GM12872 (cell line): ENCODE results near the gene GIT2.
A peak's percentile ranks its signal among the peaks of the same experiment; 100 is the strongest.

Experiments used
- TF ChIP-seq, protein P1 (sequence below): IDR thresholded peaks from 3 replicates; pipeline ENCODE4 v1.5.1; 2011; ENCODE audit warnings: low read depth, mild to moderate bottlenecking, low read length, moderate library complexity; ENCODE audit not compliant: insufficient read depth

GIT2 gene

GRCh38 chr12:109931143-109931542 lies 65.0 kb downstream of the GIT2 start:
- TF ChIP-seq, protein P1, sequence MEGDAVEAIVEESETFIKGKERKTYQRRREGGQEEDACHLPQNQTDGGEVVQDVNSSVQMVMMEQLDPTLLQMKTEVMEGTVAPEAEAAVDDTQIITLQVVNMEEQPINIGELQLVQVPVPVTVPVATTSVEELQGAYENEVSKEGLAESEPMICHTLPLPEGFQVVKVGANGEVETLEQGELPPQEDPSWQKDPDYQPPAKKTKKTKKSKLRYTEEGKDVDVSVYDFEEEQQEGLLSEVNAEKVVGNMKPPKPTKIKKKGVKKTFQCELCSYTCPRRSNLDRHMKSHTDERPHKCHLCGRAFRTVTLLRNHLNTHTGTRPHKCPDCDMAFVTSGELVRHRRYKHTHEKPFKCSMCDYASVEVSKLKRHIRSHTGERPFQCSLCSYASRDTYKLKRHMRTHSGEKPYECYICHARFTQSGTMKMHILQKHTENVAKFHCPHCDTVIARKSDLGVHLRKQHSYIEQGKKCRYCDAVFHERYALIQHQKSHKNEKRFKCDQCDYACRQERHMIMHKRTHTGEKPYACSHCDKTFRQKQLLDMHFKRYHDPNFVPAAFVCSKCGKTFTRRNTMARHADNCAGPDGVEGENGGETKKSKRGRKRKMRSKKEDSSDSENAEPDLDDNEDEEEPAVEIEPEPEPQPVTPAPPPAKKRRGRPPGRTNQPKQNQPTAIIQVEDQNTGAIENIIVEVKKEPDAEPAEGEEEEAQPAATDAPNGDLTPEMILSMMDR = no peak

GRCh38 chr12:109930028-109930800 lies 66.0 kb downstream of the GIT2 start:
- TF ChIP-seq, protein P1 = no peak

DNA sequence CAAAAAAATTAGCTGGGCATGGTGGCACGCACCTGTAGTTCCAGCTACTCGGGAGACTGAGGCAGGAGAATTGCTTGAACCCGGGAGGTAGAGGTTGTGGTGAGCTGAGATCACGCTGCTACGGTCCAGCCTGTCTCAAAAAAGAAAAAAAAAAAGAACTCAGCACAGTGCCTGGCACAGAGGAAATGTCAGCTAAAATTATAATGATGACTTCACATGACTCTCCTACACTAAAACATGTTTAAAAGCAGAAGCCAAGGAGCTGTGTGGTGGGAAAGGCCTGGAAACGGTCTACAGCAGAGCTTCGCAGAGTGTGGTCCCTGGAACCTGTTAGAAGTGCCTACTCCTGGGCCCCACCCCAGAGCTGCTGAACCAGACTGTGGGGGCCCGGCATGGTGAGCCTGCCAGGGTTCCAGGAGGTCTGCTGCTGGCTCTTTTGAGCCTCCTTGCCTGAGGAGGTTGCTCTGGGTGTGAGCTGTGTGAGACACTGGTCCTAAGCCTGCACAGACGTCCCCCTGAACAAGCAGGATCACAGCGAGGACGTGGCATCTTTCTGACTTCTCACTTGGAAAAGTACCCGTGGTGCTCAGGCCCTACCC lies 68.0 kb downstream of the GIT2 start:
- TF ChIP-seq, protein P1 = no peak

DNA sequence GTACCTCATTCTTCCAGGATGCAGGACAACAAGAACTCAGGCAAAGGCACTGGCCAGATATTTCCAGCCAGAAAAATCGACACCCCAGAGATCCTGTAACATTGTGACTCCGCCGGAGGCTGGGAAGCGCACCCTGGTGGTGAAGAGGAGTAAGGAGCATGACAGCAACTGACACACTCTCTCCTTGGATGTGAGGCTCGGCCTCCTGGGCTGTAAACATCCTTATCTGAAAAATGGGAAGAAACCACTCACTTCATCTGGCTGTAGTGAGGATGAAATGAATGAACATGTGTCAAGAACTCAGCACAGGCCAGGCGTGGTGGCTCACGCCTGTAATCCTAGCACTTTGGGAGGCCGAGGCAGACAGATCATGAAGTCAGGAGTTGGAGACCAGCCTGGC lies 68.5 kb downstream of the GIT2 start:
- TF ChIP-seq, protein P1 = peak; percentile 77

- TF ChIP-seq, protein P1 = no peak
These were observed 69.5 kb downstream of the GIT2 start for GRCh38 chr12:109926488-109927210.

DNA sequence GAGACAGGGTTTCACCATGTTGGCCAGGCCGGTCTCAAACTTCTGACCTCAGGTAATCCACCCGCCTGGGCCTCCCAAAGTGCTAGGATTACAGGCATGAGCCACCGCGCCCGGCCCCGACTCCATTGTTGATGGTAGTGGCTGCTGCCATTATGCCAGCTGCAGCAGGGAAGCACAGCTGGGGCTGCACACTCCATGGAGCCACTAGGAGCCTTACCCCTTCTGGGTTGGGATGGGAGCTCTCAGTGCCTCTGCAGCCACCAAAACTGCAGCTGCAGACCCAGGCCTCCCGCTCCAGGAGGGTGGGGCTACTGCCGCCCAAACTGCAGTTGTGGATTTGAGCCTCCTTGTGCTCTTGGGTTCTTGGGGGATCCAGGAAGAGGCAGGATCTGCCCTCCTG lies 70.2 kb downstream of the GIT2 start:
- TF ChIP-seq, protein P1 = no peak

DNA sequence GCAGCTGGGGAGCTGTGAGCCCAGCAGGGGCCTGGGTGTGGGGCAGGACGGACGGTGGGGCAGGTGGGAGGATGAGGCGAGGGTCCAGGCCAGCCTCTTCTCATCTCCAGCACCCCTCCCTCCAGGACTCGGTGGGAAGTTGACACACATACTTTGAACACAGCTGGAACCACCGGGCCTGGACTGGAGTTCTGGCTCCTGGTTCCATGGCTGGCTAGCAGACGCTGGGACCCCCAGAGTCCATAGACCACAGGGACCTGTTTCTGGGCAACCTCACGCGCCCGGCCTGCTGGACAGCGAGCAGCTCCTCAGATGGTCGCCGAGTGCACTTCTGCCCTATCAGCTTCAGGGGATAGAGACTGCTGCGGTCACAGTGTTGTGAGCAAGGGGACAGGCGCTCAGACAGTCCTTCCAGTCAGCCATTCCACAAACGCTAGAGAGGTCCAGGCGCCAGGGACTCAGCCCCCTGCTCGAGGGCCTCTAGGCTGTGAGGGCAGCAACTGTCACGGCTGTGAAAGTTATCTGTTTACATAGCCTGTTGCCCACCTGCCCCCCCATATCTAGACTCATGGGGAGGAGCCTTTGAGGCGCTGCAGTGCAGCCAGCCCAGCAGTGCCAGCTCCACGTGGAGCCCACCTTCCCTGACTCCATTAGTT lies 70.9 kb downstream of the GIT2 start:
- TF ChIP-seq, protein P1 = no peak
